WTC11 (cell line): Measurements from ENCODE around the gene SLC35G4.

Experiments used
- CBFB ChIP-seq: sonication (generic); formaldehyde crosslinking; IDR thresholded peaks from 2 replicates; pipeline ENCODE4 v1.8.1; 2022; ENCODE audit warnings: mild to moderate bottlenecking, low read depth, missing genetic modification reagents
- ELF4 ChIP-seq: sonication (generic); formaldehyde crosslinking; IDR thresholded peaks from 2 replicates; pipeline ENCODE4 v1.8.1; 2022; ENCODE audit warnings: low read depth, mild to moderate bottlenecking, moderate library complexity, missing genetic modification reagents
- ETV6 ChIP-seq: sonication (generic); formaldehyde crosslinking; IDR thresholded peaks from 2 replicates; pipeline ENCODE4 v1.8.1; 2022; ENCODE audit warnings: mild to moderate bottlenecking, missing genetic modification reagents
- FOXJ3 ChIP-seq: sonication (generic); formaldehyde crosslinking; IDR thresholded peaks from 2 replicates; pipeline ENCODE4 v1.9.0; 2021; ENCODE audit warnings: missing genetic modification reagents, mild to moderate bottlenecking, borderline replicate concordance
- GABPB1 ChIP-seq: sonication (generic); formaldehyde crosslinking; IDR thresholded peaks from 2 replicates; pipeline ENCODE4 v1.8.1; 2023; ENCODE audit warnings: mild to moderate bottlenecking, missing genetic modification reagents
- NR2C2 ChIP-seq: sonication (generic); formaldehyde crosslinking; IDR thresholded peaks from 2 replicates; pipeline ENCODE4 v1.8.0; 2022; ENCODE audit warnings: mild to moderate bottlenecking, missing genetic modification reagents
- ZNF263 ChIP-seq: sonication (generic); formaldehyde crosslinking; IDR thresholded peaks from 2 replicates; pipeline ENCODE4 v1.8.1; 2022; ENCODE audit warnings: low read depth, mild to moderate bottlenecking, moderate library complexity, missing genetic modification reagents
- TF ChIP-seq, protein P1 (sequence below): fragments of 200-600 bp; IDR thresholded peaks from 2 replicates; pipeline ENCODE4 v1.8.0; 2022; ENCODE audit warnings: antibody characterized with exemption
- TF ChIP-seq, protein P2 (sequence below): sonication (generic); formaldehyde crosslinking; IDR thresholded peaks from 2 replicates; pipeline ENCODE4 v1.8.0; 2022; ENCODE audit warnings: mild to moderate bottlenecking, missing genetic modification reagents
- TF ChIP-seq, protein P3 (sequence below): sonication (generic); formaldehyde crosslinking; IDR thresholded peaks from 2 replicates; pipeline ENCODE4 v1.8.1; 2023; ENCODE audit warnings: mild to moderate bottlenecking, missing genetic modification reagents, moderate library complexity
- TF ChIP-seq, protein P4 (sequence below): sonication (generic); formaldehyde crosslinking; conservative IDR thresholded peaks from 2 replicates; pipeline ENCODE4 v1.8.1; 2023; ENCODE audit warnings: mild to moderate bottlenecking, low read depth, missing genetic modification reagents, moderate library complexity

DNA sequence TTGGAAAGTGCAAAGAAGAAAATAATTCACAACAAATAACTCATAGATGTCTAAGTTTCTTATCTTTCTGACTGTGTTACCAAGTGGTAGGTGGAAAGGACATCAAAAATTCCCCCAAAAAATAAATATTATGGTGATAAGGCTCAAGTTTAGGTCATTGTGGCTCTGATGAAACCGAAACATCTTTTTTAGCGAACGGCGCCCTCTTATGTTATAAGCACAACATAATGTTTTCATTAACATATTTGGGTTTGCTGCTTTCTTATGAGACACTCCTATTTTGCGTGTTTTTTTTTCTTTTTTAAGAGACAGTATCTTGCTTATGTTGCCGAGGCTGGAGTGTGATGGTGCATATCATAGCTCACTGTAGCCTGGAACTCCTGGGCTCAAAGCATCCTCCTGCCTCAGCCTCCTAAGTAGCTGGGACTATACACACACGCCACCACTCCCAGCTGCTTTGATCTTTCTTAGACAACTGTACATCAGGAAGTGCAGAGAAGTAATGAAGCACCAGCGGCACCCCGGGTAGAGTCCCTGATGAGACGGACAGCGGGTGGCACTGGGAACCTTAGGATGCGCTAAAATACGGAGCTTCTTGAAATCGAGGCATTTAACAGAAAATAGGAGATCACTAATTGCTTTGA, 38.5 kb upstream of the SLC35G4 start:
- TF ChIP-seq, protein P1, sequence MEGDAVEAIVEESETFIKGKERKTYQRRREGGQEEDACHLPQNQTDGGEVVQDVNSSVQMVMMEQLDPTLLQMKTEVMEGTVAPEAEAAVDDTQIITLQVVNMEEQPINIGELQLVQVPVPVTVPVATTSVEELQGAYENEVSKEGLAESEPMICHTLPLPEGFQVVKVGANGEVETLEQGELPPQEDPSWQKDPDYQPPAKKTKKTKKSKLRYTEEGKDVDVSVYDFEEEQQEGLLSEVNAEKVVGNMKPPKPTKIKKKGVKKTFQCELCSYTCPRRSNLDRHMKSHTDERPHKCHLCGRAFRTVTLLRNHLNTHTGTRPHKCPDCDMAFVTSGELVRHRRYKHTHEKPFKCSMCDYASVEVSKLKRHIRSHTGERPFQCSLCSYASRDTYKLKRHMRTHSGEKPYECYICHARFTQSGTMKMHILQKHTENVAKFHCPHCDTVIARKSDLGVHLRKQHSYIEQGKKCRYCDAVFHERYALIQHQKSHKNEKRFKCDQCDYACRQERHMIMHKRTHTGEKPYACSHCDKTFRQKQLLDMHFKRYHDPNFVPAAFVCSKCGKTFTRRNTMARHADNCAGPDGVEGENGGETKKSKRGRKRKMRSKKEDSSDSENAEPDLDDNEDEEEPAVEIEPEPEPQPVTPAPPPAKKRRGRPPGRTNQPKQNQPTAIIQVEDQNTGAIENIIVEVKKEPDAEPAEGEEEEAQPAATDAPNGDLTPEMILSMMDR: no peak
- TF ChIP-seq FOXJ3 (CRISPR knock-in tag): no peak
- TF ChIP-seq GABPB1 (CRISPR knock-in tag): no peak
- TF ChIP-seq, protein P2, sequence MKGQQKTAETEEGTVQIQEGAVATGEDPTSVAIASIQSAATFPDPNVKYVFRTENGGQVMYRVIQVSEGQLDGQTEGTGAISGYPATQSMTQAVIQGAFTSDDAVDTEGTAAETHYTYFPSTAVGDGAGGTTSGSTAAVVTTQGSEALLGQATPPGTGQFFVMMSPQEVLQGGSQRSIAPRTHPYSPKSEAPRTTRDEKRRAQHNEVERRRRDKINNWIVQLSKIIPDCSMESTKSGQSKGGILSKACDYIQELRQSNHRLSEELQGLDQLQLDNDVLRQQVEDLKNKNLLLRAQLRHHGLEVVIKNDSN (CRISPR knock-in tag): no peak
- no peak for TF ChIP-seq ZNF263 (CRISPR knock-in tag)
- TF ChIP-seq, protein P3, sequence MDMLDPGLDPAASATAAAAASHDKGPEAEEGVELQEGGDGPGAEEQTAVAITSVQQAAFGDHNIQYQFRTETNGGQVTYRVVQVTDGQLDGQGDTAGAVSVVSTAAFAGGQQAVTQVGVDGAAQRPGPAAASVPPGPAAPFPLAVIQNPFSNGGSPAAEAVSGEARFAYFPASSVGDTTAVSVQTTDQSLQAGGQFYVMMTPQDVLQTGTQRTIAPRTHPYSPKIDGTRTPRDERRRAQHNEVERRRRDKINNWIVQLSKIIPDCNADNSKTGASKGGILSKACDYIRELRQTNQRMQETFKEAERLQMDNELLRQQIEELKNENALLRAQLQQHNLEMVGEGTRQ (CRISPR knock-in tag): no peak
- TF ChIP-seq, protein P4, sequence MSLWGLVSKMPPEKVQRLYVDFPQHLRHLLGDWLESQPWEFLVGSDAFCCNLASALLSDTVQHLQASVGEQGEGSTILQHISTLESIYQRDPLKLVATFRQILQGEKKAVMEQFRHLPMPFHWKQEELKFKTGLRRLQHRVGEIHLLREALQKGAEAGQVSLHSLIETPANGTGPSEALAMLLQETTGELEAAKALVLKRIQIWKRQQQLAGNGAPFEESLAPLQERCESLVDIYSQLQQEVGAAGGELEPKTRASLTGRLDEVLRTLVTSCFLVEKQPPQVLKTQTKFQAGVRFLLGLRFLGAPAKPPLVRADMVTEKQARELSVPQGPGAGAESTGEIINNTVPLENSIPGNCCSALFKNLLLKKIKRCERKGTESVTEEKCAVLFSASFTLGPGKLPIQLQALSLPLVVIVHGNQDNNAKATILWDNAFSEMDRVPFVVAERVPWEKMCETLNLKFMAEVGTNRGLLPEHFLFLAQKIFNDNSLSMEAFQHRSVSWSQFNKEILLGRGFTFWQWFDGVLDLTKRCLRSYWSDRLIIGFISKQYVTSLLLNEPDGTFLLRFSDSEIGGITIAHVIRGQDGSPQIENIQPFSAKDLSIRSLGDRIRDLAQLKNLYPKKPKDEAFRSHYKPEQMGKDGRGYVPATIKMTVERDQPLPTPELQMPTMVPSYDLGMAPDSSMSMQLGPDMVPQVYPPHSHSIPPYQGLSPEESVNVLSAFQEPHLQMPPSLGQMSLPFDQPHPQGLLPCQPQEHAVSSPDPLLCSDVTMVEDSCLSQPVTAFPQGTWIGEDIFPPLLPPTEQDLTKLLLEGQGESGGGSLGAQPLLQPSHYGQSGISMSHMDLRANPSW: no peak
- no peak for TF ChIP-seq ELF4
- TF ChIP-seq CBFB (CRISPR knock-in tag): no peak
- TF ChIP-seq NR2C2 (CRISPR knock-in tag): no peak
- no peak for TF ChIP-seq ETV6 (CRISPR knock-in tag)
